ELF-1 (cell line): ENCODE results near the gene FOXF2.

Source experiments
- DNase-seq: peaks from one replicate; pipeline ENCODE4 v3.0.0-alpha.2; 2016; ENCODE audit warnings: low read depth, low spot score

Gene FOXF2

DNA sequence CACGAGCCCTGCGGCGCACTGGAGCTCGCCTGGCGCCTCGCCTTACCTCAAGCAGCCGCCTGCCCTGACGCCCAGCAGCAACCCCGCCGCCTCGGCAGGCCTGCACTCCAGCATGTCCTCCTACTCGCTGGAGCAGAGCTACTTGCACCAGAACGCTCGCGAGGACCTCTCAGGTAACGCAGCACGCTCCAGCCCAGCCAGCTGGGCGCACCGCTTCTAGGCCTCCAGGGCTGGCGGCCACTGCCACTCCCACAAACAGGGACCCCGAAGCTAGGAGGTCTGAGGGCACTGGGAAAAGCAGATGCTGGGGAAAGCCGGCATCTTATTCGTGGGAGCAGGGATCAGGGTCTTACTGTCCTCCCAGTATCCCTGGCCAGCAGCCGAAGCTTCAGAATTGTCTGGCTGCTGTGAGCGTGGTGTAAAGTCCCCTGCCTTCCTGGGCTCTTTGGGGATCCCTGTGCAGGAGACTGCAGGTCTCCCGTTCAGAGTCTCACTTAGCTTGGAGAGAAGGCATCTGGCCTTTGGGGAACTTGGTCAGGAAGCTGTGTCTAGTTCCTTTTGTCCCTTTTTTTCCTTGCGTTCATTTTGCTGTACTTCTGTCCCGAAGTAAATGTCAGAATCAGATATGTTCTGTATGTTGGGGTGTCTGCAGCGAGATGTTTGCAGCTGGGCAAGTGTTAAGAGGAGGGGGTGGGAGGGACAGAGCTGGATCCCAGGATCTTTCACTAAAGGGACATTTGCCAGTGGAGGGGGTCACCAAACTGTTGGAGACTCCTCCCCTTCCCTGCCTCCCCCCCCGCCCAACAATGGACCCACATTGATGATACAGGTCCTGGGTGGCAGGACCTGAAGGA, 1.8 kb downstream of the FOXF2 start:
- peak; percentile 77 for DNase-seq

DNA sequence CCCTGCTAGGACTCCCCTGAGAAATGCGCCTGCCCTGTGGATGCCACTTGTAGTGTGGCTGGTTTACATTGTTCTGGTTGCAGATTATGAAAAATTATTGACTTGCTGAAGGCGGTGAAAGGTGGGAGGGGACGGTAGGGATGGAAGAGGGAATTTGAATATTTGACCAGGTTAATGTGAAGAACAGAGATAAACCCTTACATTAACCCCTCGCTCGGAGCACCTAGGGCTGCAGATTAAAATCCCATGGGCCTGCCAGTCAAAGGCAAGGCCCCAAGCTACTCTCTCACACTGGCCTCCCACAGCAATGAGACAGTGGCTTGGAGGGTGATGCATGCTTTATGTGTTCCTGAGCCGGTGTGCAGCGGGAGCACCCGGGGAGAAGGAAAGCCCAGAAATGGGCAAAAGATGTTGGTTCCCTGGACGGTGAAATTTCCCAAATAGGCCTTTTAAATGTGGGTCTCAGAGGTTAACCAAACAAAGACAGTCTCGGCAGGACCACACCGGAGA, 2.5 kb downstream of the FOXF2 start:
- no peak for DNase-seq

DNA sequence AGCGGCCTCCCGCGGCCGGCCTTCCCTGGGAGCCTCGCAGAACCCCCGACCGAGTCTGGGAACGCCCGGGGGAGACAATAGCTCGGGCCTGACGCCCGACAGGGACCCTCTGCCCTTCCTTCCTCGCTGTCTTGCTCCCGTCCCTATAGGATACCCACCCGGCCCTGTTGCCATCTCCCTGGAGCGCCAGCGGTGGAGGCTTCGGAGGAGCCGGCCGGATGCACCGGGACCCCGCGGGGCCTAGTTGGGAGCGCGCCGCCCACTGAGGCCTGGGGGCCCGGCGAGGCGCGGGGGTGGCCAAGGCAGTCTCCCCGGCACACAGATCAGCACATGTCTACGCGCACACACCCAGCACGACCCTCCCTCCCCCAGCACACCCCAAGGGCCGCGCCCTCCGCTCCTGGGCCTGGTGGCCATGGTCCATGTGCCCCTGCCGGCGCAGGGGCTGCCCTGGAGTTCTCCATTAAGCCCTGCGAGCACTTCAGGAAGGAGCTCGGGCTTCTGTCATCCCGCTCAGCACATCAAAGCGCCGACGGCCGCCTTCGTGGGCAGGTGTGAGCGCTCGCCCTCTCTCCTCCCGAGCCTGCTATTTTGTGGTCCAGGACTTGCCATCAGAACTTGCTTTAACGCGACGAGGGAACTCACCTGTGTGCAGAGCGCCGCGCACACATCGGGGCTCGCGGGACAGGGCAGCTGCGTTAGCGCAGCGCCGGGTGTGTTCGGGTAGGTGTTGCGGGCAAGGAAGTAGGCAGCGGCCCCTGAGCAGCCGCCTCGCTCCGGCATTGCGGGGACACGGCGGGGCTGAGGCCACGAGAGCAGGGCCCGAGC, 3.7 kb downstream of the FOXF2 start:
- peak; percentile 56 for DNase-seq

DNA sequence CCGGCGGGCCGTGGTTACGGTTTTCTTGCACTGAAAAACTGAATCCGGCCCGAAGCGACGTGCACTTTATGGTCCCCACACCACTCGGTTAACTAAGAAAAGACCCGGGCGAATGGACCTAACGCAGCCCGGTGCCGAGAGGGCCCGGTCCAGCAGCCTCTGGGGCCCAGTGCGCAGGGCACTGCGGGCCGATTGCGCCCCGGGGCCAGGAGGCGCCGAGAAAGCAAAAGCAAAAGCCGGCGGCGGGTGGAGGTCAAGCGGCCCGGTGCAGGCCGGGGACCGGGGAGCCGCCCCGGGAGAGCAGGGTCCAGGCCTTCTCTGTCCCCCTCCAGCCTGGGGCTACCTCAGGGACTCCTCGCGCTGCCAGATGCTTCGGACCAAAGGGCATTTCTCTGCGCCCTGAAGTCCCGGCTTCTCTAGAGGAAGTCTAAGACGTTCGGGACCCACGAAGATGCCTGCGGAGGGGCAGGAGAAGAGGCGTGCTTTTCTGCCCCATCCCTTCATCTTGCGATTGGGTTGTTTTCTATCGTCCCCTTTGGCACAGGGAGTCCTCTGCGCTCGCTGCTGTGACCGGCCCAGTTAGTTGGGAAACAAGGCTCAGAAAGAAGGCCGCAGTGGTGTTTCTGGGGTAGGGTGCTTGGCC, 4.4 kb downstream of the FOXF2 start:
- DNase-seq = no peak

DNA sequence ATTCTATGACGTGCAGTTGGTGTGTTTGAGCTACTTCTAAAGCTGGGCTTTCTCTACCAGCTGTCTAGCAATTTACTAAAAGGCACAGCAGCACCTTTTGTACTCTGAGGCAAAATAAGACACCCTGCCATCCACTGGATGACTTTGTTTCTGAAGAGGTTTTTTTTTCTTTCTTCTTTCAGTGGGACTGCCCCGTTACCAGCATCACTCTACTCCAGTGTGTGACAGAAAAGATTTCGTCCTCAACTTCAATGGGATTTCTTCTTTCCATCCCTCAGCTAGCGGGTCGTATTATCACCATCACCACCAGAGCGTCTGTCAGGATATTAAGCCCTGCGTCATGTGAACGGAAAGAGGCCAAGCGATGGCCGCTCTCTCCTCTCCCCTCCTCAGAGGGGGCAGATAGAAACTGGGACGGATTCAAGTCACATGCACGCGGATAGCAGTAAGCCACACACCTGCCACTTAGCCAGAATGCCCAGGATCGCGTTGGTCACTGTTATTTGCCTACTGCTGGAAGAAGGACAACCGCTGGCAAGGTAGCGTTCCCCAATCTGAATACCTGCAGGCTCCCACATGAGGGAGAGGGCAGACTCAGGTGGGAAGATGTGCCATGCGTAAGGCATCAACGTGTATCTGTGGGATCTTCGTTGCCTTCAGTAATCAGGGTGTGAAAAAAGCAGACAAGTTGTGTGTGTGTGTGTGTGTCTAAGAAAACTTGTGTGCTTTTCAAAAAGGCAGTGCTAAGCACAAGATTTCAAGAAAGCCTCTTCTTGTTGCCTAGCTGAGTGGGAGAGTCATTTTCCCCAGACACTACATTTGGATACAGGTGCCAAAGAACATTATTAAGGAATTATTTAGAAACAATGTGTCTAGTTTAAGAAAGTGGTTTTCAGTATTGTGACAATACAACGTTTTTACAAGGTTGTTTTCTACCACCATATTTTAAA, 5.4 kb downstream of the FOXF2 start:
- no peak for DNase-seq

DNA sequence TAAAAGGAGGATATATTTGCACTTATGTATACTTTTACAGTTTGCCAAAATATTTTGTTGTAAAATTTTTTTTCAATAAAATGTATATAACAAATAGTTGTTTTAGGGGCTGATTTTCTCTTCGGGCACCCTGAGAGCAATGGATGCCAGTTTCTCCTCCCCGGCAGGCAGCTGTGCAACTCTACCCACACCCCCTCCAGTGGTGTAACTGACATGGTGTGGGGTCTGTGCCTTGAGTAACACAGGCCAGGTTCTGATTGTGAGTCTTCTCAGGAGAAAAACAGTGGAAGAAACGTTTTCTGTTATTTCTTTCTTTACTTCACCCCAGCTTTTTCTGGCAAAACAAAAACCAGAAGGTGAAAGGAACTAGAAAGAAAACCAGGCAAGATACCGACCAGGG, 6.1 kb downstream of the FOXF2 start:
- DNase-seq = no peak

DNA sequence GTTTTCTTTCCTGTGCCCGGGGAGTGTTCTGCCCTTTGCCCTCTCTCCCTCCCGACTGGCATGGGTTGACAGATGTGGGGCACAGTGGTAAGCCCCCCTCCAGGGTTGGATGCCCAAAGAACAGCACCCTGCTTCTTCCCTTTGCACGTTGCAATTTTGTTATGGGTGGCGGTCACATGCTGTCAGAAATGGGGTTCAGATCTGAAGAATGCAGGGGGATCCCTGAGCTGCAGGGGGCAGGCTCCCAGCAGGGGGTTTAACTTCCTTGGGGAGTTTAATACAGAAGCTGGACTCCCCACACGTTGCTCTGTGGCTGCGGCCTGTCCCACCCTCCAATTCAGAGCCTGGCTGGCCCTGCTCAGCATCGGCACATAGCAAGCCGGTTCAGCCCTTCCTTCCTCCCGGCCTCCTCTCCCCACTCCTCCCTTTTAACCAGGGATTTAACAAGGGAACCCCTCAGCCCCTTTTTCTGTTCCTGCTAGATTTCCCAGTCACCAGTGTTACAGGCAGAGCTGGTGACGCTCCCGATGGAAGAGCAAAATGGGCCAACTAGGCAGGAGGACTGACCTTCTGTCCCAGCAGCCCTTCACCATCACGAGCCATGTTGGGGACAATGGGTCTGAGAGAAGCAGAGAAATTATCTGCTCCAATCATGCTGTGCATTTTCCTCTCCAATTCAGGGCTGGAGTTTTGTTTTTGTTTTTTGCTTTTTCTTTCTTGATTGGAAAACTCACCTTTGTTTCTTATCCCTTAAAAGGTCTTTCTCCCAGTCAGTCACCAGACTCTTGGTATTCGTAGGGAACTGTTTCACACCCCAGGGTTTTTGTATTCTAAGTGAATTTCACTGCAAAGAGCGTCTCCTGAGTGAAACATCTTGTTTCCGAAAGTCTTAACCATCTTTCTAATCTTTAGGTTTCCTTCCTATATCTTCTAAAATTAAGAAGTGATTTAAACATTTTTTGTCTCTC, 6.8 kb downstream of the FOXF2 start:
- no peak for DNase-seq

DNA sequence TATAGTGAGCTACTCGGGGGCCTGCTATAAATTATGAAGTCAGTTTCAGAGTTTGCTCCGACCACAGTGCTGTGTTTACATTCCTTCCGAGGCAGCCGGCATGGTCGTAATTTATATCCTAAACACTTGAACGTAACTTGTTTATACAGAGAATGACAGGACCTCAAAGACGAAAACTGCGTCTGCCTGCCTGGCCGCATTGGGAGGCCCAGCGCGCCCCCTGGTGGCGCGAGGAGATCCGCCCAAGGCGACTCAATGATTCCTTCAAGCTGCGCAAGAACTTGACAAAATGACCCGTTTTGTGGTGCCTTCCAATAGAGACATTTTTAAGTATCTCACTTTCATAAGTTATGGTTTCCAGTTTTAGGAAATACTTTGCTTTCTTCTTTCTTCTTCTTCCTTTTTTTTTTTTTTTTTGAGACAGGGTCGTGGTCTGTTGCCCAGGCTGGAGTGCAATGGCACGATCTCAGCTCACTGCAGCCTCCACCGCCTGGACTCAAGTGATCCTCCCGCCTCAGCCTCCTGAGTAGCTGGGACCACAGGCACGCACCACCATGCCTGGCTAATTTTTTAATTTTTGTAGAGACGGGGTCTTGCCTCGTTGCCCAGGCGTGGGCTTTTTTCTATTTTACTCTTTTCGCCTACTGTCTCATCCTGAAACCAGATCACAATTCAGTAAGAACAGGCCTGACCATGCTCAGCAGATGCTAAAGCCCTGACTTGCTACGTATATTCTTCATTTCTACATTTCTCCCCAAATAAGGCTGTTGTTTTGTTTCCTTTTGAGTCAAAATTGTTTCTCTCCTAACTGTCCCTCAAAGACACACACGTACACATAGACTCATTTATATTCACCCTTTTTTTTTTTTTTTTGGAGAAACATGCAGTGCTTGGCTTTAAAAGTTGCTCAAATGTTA, 7.8 kb downstream of the FOXF2 start:
- peak; percentile 87 for DNase-seq

DNA sequence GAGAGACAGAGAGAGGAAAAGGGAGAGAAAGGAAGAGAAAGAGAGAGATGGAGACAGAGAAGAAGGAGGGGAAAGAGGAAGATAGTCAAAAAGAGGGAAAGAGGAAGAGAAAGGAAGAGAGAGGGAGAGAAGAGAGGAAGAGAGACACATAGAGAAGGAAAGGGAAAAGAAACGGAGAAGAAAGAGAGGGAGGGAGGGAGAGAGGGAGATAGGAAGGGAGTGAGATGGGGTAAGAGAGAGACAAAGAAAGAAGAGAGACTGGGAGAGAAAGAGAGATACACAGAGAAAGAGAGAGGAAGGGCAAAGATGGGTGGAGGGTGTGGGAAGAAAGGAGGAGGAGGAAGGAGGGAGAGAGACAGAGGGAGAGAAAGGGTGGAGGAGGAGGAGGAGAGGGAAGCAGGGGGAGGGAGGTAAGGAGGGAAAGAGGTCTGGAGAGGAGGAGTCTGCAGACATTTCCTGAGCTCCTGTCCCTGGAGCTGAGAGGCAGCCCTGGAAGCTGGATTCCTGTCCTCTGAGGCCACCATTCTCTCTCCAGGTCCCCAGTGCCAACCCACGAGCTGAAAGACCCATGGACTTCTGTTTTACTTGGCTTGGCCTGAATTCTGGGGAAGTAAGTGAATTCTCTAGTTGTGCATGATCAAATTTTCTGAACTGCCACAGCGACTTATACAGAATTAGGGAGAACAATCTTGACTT, 9.9 kb downstream of the FOXF2 start:
- DNase-seq = no peak

DNA sequence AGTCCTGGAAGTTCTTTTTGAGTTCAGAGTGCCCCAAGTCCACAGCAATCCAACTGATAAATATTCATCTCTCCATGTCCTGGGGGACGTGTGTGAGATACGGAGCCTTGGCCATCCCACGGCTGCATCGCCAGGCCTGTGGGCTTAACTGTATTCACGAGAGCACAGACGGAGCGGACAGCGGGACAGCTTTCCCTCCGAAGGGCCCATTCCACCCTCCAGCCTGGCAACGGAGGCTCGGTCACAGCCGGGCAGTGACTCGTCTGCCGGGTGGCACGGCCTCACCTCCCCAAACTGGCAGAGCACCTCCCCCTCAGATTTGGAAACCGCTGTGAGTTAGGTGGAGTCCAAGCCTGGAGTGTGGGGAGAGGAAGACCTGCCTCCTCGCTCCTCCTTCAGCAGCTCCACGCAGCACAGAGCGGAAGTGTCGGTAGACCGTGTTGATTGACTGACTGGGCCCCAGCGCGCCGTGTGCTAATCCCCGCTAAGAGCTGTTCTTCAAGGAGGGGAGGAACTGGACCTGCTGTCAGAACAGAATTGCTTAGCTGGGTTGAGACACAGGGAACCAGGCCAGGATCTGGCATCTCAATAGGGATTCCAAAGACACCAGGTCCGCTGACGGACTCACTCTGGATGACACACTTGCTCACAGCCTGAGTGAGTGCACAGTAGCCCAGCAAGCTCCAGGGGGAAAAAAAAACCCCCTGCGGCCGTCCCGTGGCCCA, 10.9 kb downstream of the FOXF2 start:
- DNase-seq = no peak

DNA sequence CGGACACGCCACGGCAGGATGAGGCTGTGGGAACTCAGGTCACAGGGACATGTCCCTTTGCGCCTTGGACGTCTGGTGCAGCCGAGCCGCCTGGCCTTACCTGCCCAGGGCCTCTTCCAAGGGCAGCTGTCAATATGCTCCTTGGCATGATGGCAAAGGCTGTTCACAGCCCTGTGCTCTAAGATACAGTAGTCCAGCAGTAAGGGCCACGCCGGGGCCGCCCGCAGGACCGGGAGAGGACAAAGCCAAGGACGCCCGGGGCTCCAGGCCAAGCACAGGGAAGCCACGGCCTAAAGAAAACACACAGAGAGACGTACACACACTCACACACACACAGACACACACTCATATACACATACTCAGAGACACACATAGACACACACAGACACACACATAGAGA, 13.0 kb downstream of the FOXF2 start:
- no peak for DNase-seq

DNA sequence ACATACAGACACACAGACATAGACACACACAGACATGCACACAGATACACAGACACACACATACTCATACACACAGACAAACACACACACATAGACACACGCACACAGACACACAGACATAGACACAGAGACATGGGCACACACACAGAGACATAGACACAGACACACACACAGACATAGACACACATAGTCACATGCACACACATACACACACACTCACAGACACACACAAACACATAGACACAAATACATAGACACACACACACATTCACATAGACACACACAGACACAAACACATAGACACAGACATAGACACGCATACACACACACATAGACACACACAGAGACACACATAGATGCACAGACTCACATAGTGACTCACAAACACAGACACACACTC, 13.5 kb downstream of the FOXF2 start:
- DNase-seq = no peak

DNA sequence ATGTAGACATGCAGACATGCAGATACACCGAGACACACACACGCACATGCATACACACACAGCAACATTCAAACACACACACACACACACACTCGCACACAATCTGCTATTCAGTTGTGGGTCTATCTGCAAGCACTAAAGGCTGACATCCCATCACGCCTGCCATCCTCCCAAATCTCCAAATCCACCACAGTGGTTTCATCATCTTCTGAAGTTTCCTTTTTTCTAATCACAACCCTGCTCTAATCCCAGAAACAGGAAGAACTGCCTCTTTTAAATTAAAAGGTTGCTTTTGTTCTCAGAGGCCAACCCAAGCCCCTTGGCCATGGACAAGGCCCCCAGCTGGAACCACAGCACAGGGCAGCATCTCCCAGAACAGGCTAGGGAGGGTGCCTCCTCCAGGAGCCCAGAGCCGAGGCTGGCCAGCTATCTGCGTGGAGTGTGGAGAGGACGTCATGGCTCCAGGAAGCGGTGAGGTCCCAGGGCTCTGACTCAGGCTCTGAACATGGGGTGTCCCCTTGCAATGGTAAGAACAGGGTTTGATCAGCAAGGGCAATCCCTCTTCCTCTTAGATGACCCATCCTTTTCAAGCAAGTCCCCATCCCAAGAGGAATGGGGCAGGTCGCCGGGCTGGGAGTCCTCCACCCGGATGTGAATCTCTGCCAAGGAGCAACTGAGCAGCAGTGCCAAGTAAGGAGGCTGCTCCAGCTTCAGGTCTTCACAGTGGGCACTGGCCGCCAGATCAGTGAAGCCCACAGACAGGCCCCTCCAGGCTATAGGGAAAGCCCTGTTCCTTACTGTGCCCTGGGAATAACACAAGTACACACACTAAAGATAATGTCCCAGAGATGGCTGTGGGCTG, 14.7 kb downstream of the FOXF2 start:
- DNase-seq = no peak

DNA sequence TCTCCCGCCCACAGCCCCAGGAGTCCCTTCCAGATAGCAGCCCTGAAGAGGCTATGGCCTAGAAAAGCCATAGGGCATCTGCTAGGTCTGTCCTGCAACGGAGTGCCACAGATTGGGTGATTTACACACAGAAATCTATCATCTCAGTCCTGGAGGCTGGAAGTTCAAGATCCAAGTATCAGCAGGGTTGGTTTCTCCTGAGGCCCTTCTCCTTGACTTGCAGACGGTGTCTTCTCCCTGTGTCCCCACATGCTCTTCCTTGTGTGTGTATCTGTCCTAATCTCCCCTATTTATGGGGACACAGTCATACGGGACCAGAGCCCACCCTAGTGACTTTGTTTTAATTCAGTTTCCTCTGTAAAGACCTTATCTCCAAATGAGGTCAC, 15.3 kb downstream of the FOXF2 start:
- DNase-seq = no peak

DNA sequence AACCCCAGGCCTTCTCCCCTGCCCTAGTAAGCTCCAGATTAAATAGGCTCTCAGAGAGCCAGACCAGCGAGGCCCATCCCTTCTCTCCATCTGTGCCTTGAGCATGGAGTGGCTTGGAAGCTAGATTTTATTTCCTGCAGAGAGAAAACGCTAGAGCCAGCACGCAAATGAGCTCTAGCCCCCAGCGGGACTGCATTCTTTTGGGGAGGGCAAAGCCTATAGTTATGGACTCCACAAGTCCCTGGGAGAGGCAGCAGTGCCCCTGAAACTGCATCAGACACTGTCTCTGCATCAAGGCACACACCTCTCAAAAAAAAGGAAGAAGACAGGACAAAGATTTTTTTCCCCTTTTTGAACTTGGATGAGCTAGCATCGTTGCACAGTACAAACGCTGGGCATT, 15.8 kb downstream of the FOXF2 start:
- no peak for DNase-seq

DNA sequence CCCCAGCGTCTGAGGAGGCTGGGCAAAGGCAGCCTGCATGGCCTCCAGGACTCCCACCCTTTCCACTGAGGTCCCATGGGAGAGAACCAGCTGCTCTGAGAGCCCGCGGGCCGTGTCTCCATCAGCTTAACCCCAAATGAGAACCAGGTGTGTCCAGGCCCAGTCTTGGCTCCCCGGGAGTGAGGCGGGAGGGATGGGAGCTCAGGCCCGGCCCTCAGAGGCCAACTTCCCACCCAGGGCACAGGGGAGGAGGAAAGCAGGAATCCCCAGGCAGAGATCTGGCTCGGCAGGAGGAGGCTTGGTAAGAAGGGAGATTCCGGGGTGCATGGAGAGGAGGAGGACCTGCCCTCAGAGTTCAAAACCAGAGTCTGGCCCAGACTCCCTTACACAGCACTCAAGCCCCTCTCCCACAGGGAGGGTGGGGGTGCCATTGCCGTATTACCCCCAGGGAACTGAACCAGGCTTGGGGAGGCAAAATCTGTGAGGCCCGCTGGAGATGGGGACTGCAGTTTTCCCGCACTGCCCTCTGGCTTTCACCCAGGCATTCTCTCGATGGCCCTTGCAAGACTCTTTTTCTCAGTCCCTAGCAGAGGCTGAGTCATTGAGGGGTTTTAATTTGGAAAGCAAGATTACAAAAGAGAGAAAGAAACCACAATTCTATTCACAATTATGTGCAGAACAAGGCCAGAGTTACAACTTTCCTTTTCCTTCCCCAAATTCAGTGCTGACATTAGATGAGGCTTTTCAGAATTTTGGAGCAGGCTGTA, 17.1 kb downstream of the FOXF2 start:
- no peak for DNase-seq
